Karpas-422 (cell line): Measurements from ENCODE around the gene PRKCZ. TPM values are rescaled to one million over a fixed set of nuclear protein-coding genes. Genes with fewer than 3 reads are reported as not detected.

Experiments used
- DNase-seq: peaks from one replicate; pipeline ENCODE4 v3.0.0-alpha.2; 2015
- H2AFZ ChIP-seq: fragments of 200-600 bp; sonication (generic); 2 replicates; pipeline ENCODE4 v1.6.1; 2014; ENCODE audit warnings: antibody characterized with exemption, low read length, mixed read lengths
- H3K27ac ChIP-seq: fragments of 200-600 bp; sonication (generic); 2 replicates; pipeline ENCODE4 v1.5.1; 2014; ENCODE audit warnings: mild to moderate bottlenecking, low read length, moderate library complexity
- H3K27me3 ChIP-seq: fragments of 200-600 bp; sonication (generic); 2 replicates; pipeline ENCODE4 v1.6.1; 2014; ENCODE audit warnings: low read length, mixed read lengths
- H3K36me3 ChIP-seq: fragments of 200-600 bp; sonication (generic); 2 replicates; pipeline ENCODE4 v1.6.1; 2014; ENCODE audit warnings: low read length, mixed read lengths; ENCODE audit not compliant: insufficient read depth
- H3K4me1 ChIP-seq: fragments of 200-600 bp; sonication (generic); 2 replicates; pipeline ENCODE4 v1.6.1; 2014; ENCODE audit warnings: mild to moderate bottlenecking, low read length, mixed read lengths
- H3K4me2 ChIP-seq: fragments of 200-600 bp; sonication (generic); 2 replicates; pipeline ENCODE4 v1.6.1; 2014; ENCODE audit warnings: low read length, low read depth, mild to moderate bottlenecking; ENCODE audit not compliant: poor library complexity, severe bottlenecking
- H3K4me3 ChIP-seq: fragments of 200-600 bp; sonication (generic); 2 replicates; pipeline ENCODE4 v1.5.1; 2014; ENCODE audit warnings: mild to moderate bottlenecking, antibody characterized with exemption, low read length, mixed read lengths
- H3K79me2 ChIP-seq: fragments of 200-600 bp; sonication (generic); 2 replicates; pipeline ENCODE4 v1.6.1; 2014; ENCODE audit warnings: mild to moderate bottlenecking, low read length, mixed read lengths
- H3K9ac ChIP-seq: fragments of 200-600 bp; sonication (generic); 2 replicates; pipeline ENCODE4 v1.6.0; 2014; ENCODE audit warnings: low read length
- H3K9me2 ChIP-seq: fragments of 200-600 bp; sonication (generic), shearing (Covaris generic); replicated peaks from 2 replicates; pipeline ENCODE4 v1.6.0; 2014; ENCODE audit warnings: mild to moderate bottlenecking, low read length, moderate library complexity; ENCODE audit not compliant: insufficient read depth
- H3K9me3 ChIP-seq: fragments of 300-700, 200-600 bp; sonication (generic); 2 replicates; pipeline ENCODE4 v1.6.1; 2014; ENCODE audit warnings: low read length, mixed read lengths
- H4K20me1 ChIP-seq: fragments of 200-600 bp; sonication (generic); 2 replicates; pipeline ENCODE4 v1.6.1; 2014; ENCODE audit warnings: mild to moderate bottlenecking, antibody characterized with exemption, low read length, low read depth; ENCODE audit not compliant: insufficient read depth
- total RNA-seq: library from RNA; depleted of rRNA; stranded (reverse); fragments of >200 nt; shearing (Covaris generic); gene quantifications from 2 replicates; pipeline ENCODE4 v1.2.3, GENCODE V29; 2014; ENCODE audit warnings: low replicate concordance

PRKCZ gene
- total RNA-seq, 1 experiment from 2014 or later = not detected

GRCh38 chr1:2104621-2105427 is 54.6 kb downstream of the PRKCZ start:
- H3K9me3 ChIP-seq = no peaks in the 10 kb centered on the region
- H3K4me1 ChIP-seq = no peaks in the 10 kb centered on the region
- no peaks in the 10 kb centered on the region for H3K27me3 ChIP-seq
- H3K4me3 ChIP-seq = no peak overlapping the region
- no peaks in the 10 kb centered on the region for H3K9me2 ChIP-seq
- no peak overlapping the region for H2AFZ ChIP-seq
- H4K20me1 ChIP-seq = no peaks in the 10 kb centered on the region
- H3K27ac ChIP-seq = no peak overlapping the region
- H3K4me2 ChIP-seq = no peak overlapping the region
- no peak overlapping the region for H3K9ac ChIP-seq
- no peaks in the 10 kb centered on the region for H3K36me3 ChIP-seq
- no peak for DNase-seq
- no peaks in the 10 kb centered on the region for H3K79me2 ChIP-seq

GRCh38 chr1:2105781-2106524 is 55.7 kb downstream of the PRKCZ start:
- Histone ChIP-seq H2AFZ (no peak overlapping the region), H3K9me2 (no peaks in the 10 kb centered on the region), H3K36me3 (no peaks in the 10 kb centered on the region), H3K4me2 (no peak overlapping the region), H3K9me3 (no peaks in the 10 kb centered on the region), H4K20me1 (no peaks in the 10 kb centered on the region), H3K9ac (no peak overlapping the region), H3K79me2 (no peaks in the 10 kb centered on the region), H3K27me3 (no peaks in the 10 kb centered on the region), H3K4me3 (no peak overlapping the region), H3K27ac (no peak overlapping the region), H3K4me1 (no peaks in the 10 kb centered on the region)
- no peak for DNase-seq

- Histone ChIP-seq H3K27me3 (no peaks in the 10 kb centered on the region), H3K9me3 (no peaks in the 10 kb centered on the region), H3K27ac (no peak overlapping the region), H3K9me2 (no peaks in the 10 kb centered on the region), H3K36me3 (no peaks in the 10 kb centered on the region), H2AFZ (no peak overlapping the region), H4K20me1 (no peaks in the 10 kb centered on the region), H3K4me3 (no peak overlapping the region), H3K79me2 (no peaks in the 10 kb centered on the region), H3K4me1 (no peaks in the 10 kb centered on the region), H3K9ac (no peak overlapping the region), H3K4me2 (no peak overlapping the region)
- DNase-seq = no peak
Observed at GRCh38 chr1:2106659-2107405, 56.6 kb downstream of the PRKCZ start.

- Histone ChIP-seq H3K9me2 (no peaks in the 10 kb centered on the region), H3K9me3 (no peaks in the 10 kb centered on the region), H3K4me1 (no peaks in the 10 kb centered on the region), H3K27ac (no peak overlapping the region), H3K4me3 (no peak overlapping the region), H3K27me3 (no peaks in the 10 kb centered on the region), H4K20me1 (no peaks in the 10 kb centered on the region), H3K9ac (no peak overlapping the region), H3K79me2 (no peaks in the 10 kb centered on the region), H2AFZ (no peak overlapping the region), H3K36me3 (no peaks in the 10 kb centered on the region), H3K4me2 (no peak overlapping the region)
- DNase-seq = no peak
Observed at GRCh38 chr1:2107586-2108212, 57.5 kb downstream of the PRKCZ start.

GRCh38 chr1:2108213-2108876 is 58.1 kb downstream of the PRKCZ start:
- no peaks in the 10 kb centered on the region for H4K20me1 ChIP-seq
- no peaks in the 10 kb centered on the region for H3K9me3 ChIP-seq
- H3K79me2 ChIP-seq = no peaks in the 10 kb centered on the region
- H3K9me2 ChIP-seq = no peaks in the 10 kb centered on the region
- no peak overlapping the region for H3K4me3 ChIP-seq
- H2AFZ ChIP-seq = no peak overlapping the region
- DNase-seq = peak; percentile 64
- no peak overlapping the region for H3K4me2 ChIP-seq
- no peaks in the 10 kb centered on the region for H3K36me3 ChIP-seq
- no peaks in the 10 kb centered on the region for H3K4me1 ChIP-seq
- H3K9ac ChIP-seq = no peak overlapping the region
- H3K27me3 ChIP-seq = no peaks in the 10 kb centered on the region
- H3K27ac ChIP-seq = no peak overlapping the region

- H3K36me3 ChIP-seq = no peaks in the 10 kb centered on the region
- H3K4me2 ChIP-seq = no peak overlapping the region
- H2AFZ ChIP-seq = no peak overlapping the region
- no peaks in the 10 kb centered on the region for H3K9me2 ChIP-seq
- no peaks in the 10 kb centered on the region for H3K9me3 ChIP-seq
- DNase-seq = no peak
- no peak overlapping the region for H3K4me3 ChIP-seq
- no peak overlapping the region for H3K27ac ChIP-seq
- no peaks in the 10 kb centered on the region for H3K4me1 ChIP-seq
- no peak overlapping the region for H3K9ac ChIP-seq
- no peaks in the 10 kb centered on the region for H3K79me2 ChIP-seq
- H3K27me3 ChIP-seq = no peaks in the 10 kb centered on the region
- H4K20me1 ChIP-seq = no peaks in the 10 kb centered on the region
Observed at GRCh38 chr1:2108877-2109580, 58.8 kb downstream of the PRKCZ start.

GRCh38 chr1:2109581-2110021 is 59.4 kb downstream of the PRKCZ start:
- Histone ChIP-seq H3K79me2 (no peaks in the 10 kb centered on the region), H3K4me1 (no peaks in the 10 kb centered on the region), H4K20me1 (no peaks in the 10 kb centered on the region), H3K4me2 (no peak overlapping the region), H2AFZ (no peak overlapping the region), H3K27me3 (no peaks in the 10 kb centered on the region), H3K4me3 (no peak overlapping the region), H3K27ac (no peak overlapping the region), H3K9me2 (no peaks in the 10 kb centered on the region), H3K36me3 (no peaks in the 10 kb centered on the region), H3K9ac (no peak overlapping the region), H3K9me3 (no peaks in the 10 kb centered on the region)
- DNase-seq = no peak
